Body of pancreas (tissue), 4 donors: ENCODE measurements around the gene NPAS1. TPM values are rescaled to one million over a fixed set of nuclear protein-coding genes. Genes with fewer than 3 reads are reported as not detected.

ENCODE experiments used
- ATAC-seq: fragments of 150-250 bp; one replicate; pipeline ENCODE4 v1.9.1; 2016
- DNase-seq, 4 donors: peaks; one replicate each; pipeline ENCODE4 v3.0.0-alpha.2; 2019
- H3K27ac ChIP-seq, 4 donors: fragments of 200-600 bp; sonication (generic); 1 replicate in 3 of 4; 2 replicates in 1 of 4; pipeline versions ENCODE4 v1.5.1 to v1.6.1; 2016 to 2019; ENCODE audit warnings: mild to moderate bottlenecking in 1 of 4, mixed read lengths in 1 of 4, moderate library complexity in 1 of 4
- H3K27me3 ChIP-seq, 2 donors: fragments of 200-600 bp; sonication (generic); one replicate each; pipeline ENCODE4 v1.6.0; 2016; ENCODE audit warnings: mild to moderate bottlenecking in 1 of 2
- H3K36me3 ChIP-seq, 2 donors: fragments of 200-600 bp; sonication (generic); replicated peaks in 1 of 2; 2 replicates each; pipeline ENCODE4 v1.5.1; 2016; ENCODE audit warnings: low read depth in 2 of 2; ENCODE audit not compliant: insufficient read depth in 1 of 2
- H3K4me1 ChIP-seq: fragments of 200-600 bp; sonication (generic); one replicate; pipeline ENCODE4 v1.6.0; 2016
- H3K4me3 ChIP-seq, 2 donors: fragments of 200-600 bp; sonication (generic); 1 replicate in 1 of 2; 2 replicates in 1 of 2; pipeline ENCODE4 v1.5.1; 2016 to 2019
- H3K9me3 ChIP-seq, 3 donors: fragments of 200-600 bp; sonication (generic); 1 replicate in 2 of 3; 2 replicates in 1 of 3; pipeline ENCODE4 v1.5.1; 2016
- CTCF ChIP-seq, 7 experiments: fragments of 450-650 bp in 4 of 7; fragments of 200-600 bp in 3 of 7; sonication (generic) in 3 of 7; IDR thresholded peaks; one replicate each; pipeline ENCODE4 v1.5.1; 2016 to 2019; ENCODE audit warnings: antibody characterized with exemption in 7 of 7
- POLR2A ChIP-seq, 3 donors: fragments of 450-650 bp; IDR thresholded peaks; one replicate each; pipeline ENCODE4 v1.6.1; 2016; ENCODE audit warnings: antibody characterized with exemption in 3 of 3, mild to moderate bottlenecking in 2 of 3
- WGBS, 2 donors: methylation state at CpG; one replicate each; pipeline ENCODE4 v1.1.5; 2017; 5-methylcytosine and 5-hydroxymethylcytosine counted together
- intact Hi-C: fragments of 100-400 bp; cut with DNase I; formaldehyde crosslinking; loops from one replicate; pipeline ENCODE4 v1.15.1; 2023
- total RNA-seq, 2 donors: library from RNA; depleted of rRNA; stranded (reverse); fragments of >200 nt; gene quantifications; one replicate each; pipeline ENCODE4 v1.1.0, GENCODE V29; 2016

NPAS1 gene
- total RNA-seq, 2 donors from 2014 or later = not detected

- Histone ChIP-seq H3K27ac (no peak overlapping the region), H3K4me1 (peaks cover 28% of the 10 kb centered on the region), H3K36me3 (no peaks in the 10 kb centered on the region), H3K9me3 (no peaks in the 10 kb centered on the region), H3K27me3 (peaks cover 0 to 37% of the 10 kb centered on the region in 2 donors), H3K4me3 (no peak overlapping the region)
- DNase-seq (no peak), ATAC-seq (no peak)
- TF ChIP-seq CTCF (IDR thresholded peaks at IDR 0.05) (no peak), POLR2A (IDR thresholded peaks at IDR 0.05) (no peak)
- WGBS, 2 donors = 58 to 63% methylated on average over 5 of the region's 5 CpGs
- intact Hi-C loops = no loop called here
Measured at GRCh38 chr19:47024502-47024901, 4.9 kb downstream of the NPAS1 start.

GRCh38 chr19:47026156-47026555, 6.5 kb downstream of the NPAS1 start:
- Histone ChIP-seq H3K36me3 (no peaks in the 10 kb centered on the region), H3K9me3 (no peaks in the 10 kb centered on the region), H3K4me3 (no peak overlapping the region), H3K4me1 (peaks cover 14% of the 10 kb centered on the region), H3K27ac (no peak overlapping the region), H3K27me3 (peaks cover 0 to 25% of the 10 kb centered on the region in 2 donors)
- no peak for TF ChIP-seq CTCF (IDR thresholded peaks at IDR 0.05)
- TF ChIP-seq POLR2A (IDR thresholded peaks at IDR 0.05) = no peak
- no peak for ATAC-seq
- intact Hi-C loops = no loop called here
- DNase-seq = no peak
- 72 to 84% methylated on average over 2 of the region's 2 CpGs for WGBS, 2 donors

GRCh38 chr19:47026889-47027288, 7.3 kb downstream of the NPAS1 start:
- Histone ChIP-seq H3K4me1 (peaks cover 6% of the 10 kb centered on the region), H3K27ac (no peak overlapping the region), H3K27me3 (peaks cover 0 to 17% of the 10 kb centered on the region in 2 donors), H3K4me3 (no peak overlapping the region), H3K36me3 (no peaks in the 10 kb centered on the region), H3K9me3 (no peaks in the 10 kb centered on the region)
- DNase-seq (no peak), ATAC-seq (no peak)
- TF ChIP-seq CTCF (IDR thresholded peaks at IDR 0.05) (no peak), POLR2A (IDR thresholded peaks at IDR 0.05) (no peak)
- intact Hi-C loops = no loop called here
- 85 to 94% methylated on average over 3 to 8 of the region's 8 CpGs for WGBS, 2 donors

- H3K36me3 ChIP-seq = no peaks in the 10 kb centered on the region
- DNase-seq (no peak), ATAC-seq (no peak)
- peaks cover 0 to 13% of the 10 kb centered on the region in 2 donors for H3K27me3 ChIP-seq
- intact Hi-C loops = no loop called here
- 24 to 32% methylated on average over 7 to 9 of the region's 12 CpGs for WGBS, 2 donors
- H3K4me1 ChIP-seq = peaks cover 6% of the 10 kb centered on the region
- H3K27ac ChIP-seq = no peak overlapping the region
- TF ChIP-seq CTCF (IDR thresholded peaks at IDR 0.05) (no peak), POLR2A (IDR thresholded peaks at IDR 0.05) (no peak)
- no peaks in the 10 kb centered on the region for H3K9me3 ChIP-seq
- H3K4me3 ChIP-seq = no peak overlapping the region
Measured at GRCh38 chr19:47027586-47028088, 8.0 kb downstream of the NPAS1 start.

GRCh38 chr19:47028195-47028601, 8.6 kb downstream of the NPAS1 start:
- 0 to 14% methylated on average over 4 to 14 of the region's 14 CpGs for WGBS, 2 donors

More at GRCh38 chr19:47028195-47028601, 8.6 kb downstream of the NPAS1 start:
- DNase-seq (no peak), ATAC-seq (no peak)
- Histone ChIP-seq H3K4me1 (peaks cover 1% of the 10 kb centered on the region), H3K9me3 (no peaks in the 10 kb centered on the region), H3K36me3 (no peaks in the 10 kb centered on the region), H3K27me3 (peaks cover 0 to 10% of the 10 kb centered on the region in 2 donors), H3K27ac (no peak overlapping the region), H3K4me3 (no peak overlapping the region)
- intact Hi-C loops = no loop called here
- TF ChIP-seq CTCF (IDR thresholded peaks at IDR 0.05) = no peak
- no peak for TF ChIP-seq POLR2A (IDR thresholded peaks at IDR 0.05)
